Chondrocyte (in vitro differentiated cells): Measurements from ENCODE around the gene NEDD4L. TPM values are rescaled to one million over a fixed set of nuclear protein-coding genes. Genes with fewer than 3 reads are reported as not detected.
"Not testable (repeated sequence)": the region's sequence is repeated elsewhere in the genome, so short reads cannot be mapped to it uniquely, and the experiment has no call there.

ENCODE experiments used
- DNase-seq: peaks from one replicate; pipeline ENCODE4 v3.0.0; 2021; ENCODE audit warnings: mixed read lengths, low spot score
- H3K27ac Mint-ChIP-seq: one replicate; pipeline ENCODE4 v1.8.0; 2021; ENCODE audit warnings: mild to moderate bottlenecking, moderate library complexity, mixed read lengths; ENCODE audit not compliant: unreplicated experiment
- H3K27me3 Mint-ChIP-seq: 2 replicates; pipeline ENCODE4 v1.8.0; 2021; ENCODE audit warnings: low read depth, mixed read lengths
- H3K36me3 Mint-ChIP-seq: 2 replicates; pipeline ENCODE4 v1.8.0; 2021; ENCODE audit warnings: low read depth, mixed read lengths
- H3K4me1 Mint-ChIP-seq: 2 replicates; pipeline ENCODE4 v1.8.0; 2021; ENCODE audit warnings: low read depth, mild to moderate bottlenecking, mixed read lengths
- H3K4me3 Mint-ChIP-seq: one replicate; pipeline ENCODE4 v1.8.0; 2021; ENCODE audit warnings: mild to moderate bottlenecking, moderate library complexity, mixed read lengths; ENCODE audit not compliant: unreplicated experiment
- H3K9me3 Mint-ChIP-seq: 2 replicates; pipeline ENCODE4 v1.8.0; 2021; ENCODE audit warnings: low read depth, mixed read lengths
- total RNA-seq: library from RNA; stranded (reverse); gene quantifications from 3 replicates; pipeline ENCODE4 v1.2.1, GENCODE V29; 2021
- TF ChIP-seq, protein P1 (sequence below): fragments of 200-600 bp; sonication (generic); IDR thresholded peaks from 2 replicates; pipeline ENCODE4 v1.5.0; 2021; ENCODE audit warnings: antibody characterized with exemption, mild to moderate bottlenecking, moderate library complexity

The NEDD4L gene
- total RNA-seq, 1 donor from 2014 or later: 25.8 TPM

DNA sequence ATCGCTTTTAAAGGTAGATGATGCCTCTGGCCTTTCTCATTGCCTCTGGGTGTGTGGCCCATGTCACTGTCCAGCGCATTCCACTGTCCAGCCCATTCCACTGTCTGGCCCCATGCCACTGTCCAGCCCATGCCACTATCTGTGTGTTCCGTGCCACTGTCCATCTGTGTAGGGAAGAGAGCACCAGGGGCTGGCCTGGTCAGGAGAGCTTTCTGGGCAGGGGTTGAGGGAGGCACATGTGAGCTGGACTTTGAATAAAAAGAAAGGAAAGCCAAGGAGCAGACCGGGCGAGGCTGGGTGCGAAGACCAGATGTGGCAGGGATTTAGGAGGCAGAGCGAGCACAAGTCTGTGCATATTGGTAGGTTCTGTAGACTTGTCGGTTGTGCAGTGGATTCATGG, 236.2 kb downstream of the NEDD4L start:
- Mint-ChIP-seq H3K4me1 (no peaks in the 10 kb centered on the region), H3K27ac (no peak overlapping the region)

DNA sequence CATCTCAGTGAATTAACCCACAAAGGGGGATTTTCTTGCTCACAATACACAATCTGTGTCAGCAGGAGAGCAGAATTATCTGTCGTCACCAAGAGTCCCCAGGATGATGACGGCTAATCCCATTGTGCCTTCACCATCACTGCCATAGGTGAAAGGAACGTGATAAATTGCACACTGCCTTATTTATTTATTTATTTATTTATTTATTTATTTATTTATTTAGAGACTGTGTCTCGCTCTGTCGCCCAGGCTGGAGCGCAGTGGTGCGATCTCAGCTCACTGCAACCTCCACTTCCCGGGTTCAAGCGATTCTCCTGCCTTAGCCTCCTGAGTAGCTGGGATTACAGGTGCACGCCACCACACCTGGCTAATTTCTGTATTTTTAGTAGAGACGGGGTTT, 238.8 kb downstream of the NEDD4L start:
- H3K4me1 Mint-ChIP-seq: peaks cover 14% of the 10 kb centered on the region

More for the DNA sequence above, 236.2 kb downstream of the NEDD4L start:
- Mint-ChIP-seq H3K36me3 (no peaks in the 10 kb centered on the region), H3K27me3 (no peaks in the 10 kb centered on the region), H3K9me3 (no peaks in the 10 kb centered on the region), H3K4me3 (no peak overlapping the region)
- DNase-seq: no peak
- TF ChIP-seq, protein P1, sequence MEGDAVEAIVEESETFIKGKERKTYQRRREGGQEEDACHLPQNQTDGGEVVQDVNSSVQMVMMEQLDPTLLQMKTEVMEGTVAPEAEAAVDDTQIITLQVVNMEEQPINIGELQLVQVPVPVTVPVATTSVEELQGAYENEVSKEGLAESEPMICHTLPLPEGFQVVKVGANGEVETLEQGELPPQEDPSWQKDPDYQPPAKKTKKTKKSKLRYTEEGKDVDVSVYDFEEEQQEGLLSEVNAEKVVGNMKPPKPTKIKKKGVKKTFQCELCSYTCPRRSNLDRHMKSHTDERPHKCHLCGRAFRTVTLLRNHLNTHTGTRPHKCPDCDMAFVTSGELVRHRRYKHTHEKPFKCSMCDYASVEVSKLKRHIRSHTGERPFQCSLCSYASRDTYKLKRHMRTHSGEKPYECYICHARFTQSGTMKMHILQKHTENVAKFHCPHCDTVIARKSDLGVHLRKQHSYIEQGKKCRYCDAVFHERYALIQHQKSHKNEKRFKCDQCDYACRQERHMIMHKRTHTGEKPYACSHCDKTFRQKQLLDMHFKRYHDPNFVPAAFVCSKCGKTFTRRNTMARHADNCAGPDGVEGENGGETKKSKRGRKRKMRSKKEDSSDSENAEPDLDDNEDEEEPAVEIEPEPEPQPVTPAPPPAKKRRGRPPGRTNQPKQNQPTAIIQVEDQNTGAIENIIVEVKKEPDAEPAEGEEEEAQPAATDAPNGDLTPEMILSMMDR: no peak

DNA sequence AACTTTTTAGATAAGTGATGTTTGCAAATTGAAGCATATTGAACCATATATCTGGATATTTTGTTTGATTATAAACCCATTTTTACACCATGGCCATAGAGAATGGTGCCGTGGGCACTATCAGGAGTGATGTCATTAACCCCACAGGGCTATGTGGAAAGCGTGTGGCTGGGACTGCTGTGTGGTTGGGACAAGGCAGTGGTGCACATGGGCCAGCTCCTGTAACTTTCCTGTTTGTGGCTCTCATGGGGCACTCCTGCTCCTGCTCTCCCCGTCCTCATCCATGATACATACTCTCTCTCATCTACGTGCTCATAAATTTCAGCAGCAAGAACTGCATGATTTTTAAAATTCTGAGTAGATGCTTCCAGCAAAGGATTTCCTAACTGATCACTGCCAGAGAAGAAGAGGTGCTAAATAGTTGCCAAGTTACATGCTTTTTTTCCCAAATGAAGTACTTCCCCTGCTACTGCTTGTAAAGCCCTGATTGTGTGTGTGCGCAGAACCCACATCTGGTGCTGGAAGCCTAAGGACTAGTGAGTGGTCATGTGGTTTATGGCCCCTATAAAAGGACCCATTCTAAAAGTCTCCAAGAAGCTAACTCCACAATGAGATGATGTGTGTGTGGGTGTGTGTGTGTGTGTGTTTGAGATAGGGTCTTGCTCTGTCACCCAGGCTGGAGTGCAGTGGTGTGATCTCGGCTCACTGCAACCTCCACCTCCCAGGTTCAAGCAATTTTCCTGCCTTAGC, 240.8 kb downstream of the NEDD4L start:
- DNase-seq: no peak
- no peaks in the 10 kb centered on the region for H3K9me3 Mint-ChIP-seq
- no peak overlapping the region for H3K27ac Mint-ChIP-seq
- H3K27me3 Mint-ChIP-seq: no peaks in the 10 kb centered on the region
- H3K36me3 Mint-ChIP-seq: no peaks in the 10 kb centered on the region
- TF ChIP-seq, protein P1: no peak
- no peak overlapping the region for H3K4me3 Mint-ChIP-seq
- H3K4me1 Mint-ChIP-seq: peaks cover 34% of the 10 kb centered on the region

More for the DNA sequence above, 238.8 kb downstream of the NEDD4L start:
- not testable (repeated sequence) for DNase-seq, H3K27ac Mint-ChIP-seq, H3K9me3 Mint-ChIP-seq, H3K4me3 Mint-ChIP-seq, H3K27me3 Mint-ChIP-seq, H3K36me3 Mint-ChIP-seq

DNA sequence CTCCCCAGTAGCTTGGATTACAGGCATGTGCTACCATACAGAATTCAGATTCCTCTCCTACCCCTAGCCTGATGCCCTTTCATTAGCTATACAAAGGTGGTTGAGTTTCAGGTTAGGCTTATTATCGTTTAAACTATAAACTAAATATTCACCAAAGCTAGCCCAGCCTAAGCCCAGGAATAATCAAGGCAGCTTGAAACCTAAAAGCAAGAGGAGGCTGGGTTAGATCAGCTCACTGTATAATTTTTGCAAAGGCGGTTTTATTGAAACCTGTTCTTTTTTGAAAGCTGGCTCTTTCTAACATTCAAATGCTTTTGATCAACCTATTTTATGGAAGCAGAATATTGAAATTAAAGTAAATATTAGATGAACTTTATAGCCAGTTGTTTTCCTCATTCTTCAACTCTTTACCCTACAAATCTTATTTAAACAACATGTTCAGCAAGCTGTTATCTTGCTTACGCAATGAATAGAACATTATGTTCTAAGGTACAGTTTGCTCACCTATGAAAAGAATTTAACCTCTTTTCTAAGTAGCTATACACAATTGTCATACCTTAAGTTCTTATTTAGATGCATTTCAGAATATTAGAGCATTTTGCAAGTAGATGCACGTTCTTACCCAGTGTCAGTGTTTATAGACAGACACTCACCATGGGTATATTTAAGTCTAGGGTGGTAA, 241.6 kb downstream of the NEDD4L start:
- Mint-ChIP-seq H3K27me3 (no peaks in the 10 kb centered on the region), H3K4me1 (peaks cover 41% of the 10 kb centered on the region), H3K36me3 (no peaks in the 10 kb centered on the region), H3K4me3 (no peak overlapping the region), H3K9me3 (no peaks in the 10 kb centered on the region), H3K27ac (no peak overlapping the region)
- TF ChIP-seq, protein P1: no peak
- no peak for DNase-seq

DNA sequence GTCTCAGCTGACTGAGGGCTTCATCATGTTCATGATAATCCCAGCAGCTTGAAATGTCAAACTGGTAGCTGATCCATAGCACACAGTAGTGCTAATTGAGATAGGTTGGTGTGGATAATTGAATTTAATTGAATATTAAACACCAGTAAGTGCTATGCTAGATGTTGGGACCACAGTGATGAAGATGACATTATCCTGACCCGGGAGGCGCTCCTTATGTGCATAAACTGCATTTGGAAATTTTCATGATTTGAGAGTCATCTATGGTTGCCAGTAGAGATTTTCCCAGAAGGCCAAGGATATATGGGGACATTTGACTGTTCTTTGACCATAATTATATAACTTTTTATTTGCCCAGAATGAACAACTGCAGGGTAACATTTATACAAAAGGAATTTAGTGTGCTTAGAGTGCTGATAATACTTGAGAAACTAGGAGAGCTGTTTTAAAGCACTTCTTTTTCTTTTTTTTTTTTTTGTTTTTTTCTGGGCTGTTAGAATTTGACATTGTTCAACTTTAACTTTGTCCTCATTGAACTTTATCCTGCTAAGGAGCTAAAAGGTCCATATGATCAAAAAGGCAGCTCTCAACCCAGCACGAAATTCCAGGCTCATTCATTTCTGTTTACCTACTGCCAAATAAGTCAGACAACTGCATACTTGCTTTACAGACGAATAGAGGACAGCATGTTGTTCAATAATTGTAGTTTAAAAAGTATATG, 242.8 kb downstream of the NEDD4L start:
- H3K36me3 Mint-ChIP-seq: no peaks in the 10 kb centered on the region

More for the DNA sequence above, 242.8 kb downstream of the NEDD4L start:
- peaks cover 52% of the 10 kb centered on the region for H3K4me1 Mint-ChIP-seq
- H3K4me3 Mint-ChIP-seq: no peak overlapping the region
- TF ChIP-seq, protein P1: no peak
- H3K9me3 Mint-ChIP-seq: no peaks in the 10 kb centered on the region
- no peak overlapping the region for H3K27ac Mint-ChIP-seq
- no peaks in the 10 kb centered on the region for H3K27me3 Mint-ChIP-seq
- DNase-seq: no peak
